Measurements from ENCODE around the gene ASZ1.

The ASZ1 gene

DNA sequence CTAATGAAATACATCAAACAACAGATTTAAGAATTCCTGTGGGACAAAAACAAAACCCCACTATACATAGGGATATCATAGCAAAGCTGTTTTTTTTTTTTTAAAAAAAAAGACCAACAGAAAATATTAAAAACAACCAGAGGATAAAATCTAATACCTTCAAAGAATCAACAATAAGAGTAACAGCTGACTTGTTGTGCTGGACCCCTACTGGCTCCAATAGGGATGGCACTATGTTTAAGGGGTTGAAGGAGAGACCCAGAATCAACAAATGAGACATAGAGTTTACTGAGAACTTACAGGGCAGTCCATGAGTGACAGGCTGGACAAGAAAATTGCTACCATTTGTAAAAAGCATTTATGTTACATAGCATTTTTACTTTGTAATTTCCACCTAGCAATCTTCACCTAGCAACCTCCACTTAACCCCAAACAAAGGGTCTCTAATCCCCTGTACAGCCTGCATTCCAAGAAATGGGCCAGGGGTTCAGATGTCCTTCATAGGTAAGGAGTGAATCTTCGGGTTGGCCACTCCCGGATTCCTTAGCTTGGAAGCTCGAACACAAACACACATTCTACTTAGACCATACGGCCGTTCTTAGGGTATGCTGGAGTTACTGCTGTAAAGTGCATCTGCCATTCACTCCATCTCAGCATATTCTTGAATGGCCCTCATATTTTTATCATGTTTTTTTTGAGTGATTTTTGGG lies 25.8 kb downstream of the ASZ1 start:
- DNase-seq = peak; percentile 41

DNA sequence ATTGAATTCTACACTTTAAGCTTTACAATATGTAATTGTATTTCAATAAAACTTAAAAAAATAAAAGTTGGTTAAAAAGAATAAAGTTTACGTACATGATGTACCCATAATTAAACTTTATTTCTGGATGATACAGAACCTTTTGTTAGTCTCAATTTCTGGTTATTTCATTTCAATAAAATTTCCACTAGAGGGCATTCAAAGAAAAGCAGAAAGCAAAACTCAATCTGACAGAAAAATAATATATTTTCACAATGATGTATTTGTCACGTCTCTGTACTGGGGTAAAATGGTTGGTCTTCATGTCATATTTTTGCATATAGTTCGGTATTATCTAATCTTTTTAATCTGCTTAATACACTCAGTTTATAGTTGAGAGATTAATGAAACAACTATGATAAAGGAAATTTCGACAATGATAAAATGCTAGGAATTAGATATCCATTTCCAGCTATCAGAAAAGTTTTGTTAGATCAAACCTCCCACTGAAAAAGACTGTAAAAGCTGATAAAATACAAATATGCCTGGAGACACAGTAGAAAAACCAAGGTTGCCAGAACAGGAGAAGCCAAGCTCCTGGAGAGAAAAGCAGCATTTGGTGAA lies 27.4 kb downstream of the ASZ1 start:
- peak; percentile 56 for DNase-seq

- DNase-seq = no peak
Observed at GRCh38 chr7:117395743-117396142, 31.6 kb downstream of the ASZ1 start.

DNA sequence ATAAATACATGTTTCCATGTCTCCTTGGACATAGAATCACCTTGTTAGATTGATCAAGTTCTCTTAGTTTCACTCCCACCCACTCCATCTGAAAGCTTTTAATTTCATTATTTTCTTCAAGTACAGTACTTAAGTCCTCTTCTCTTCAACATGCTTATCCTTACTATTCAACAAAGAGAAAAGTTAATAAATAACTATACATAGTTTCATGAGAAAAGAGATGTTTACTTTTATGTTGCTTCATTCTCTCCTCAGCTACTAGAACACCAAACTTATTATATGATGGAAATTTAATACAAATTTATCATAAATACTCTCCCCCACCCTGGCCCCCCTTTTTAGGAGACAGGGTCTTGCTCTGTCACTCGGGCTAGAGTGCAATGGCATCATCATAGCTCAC lies 33.5 kb downstream of the ASZ1 start:
- peak; percentile 68 for DNase-seq

DNA sequence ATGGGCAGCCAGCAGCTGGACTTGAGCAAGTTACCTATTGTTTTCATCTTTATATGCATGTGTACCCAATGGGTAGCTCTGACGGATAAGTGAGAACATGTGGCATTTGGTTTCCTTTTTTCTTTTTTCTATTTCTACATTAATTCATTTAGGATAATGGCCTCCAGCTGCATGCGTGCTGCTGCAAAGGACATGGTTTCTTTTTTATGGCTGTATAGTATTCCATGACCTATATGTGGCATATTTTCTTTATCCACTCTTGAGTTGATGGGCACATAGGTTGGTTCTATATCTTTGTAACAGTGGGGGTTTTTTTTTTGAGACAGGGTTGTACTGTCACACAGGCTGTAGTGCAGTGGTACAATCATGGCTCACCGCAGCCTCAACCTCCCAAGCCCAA lies 37.4 kb downstream of the ASZ1 start:
- no peak for DNase-seq

DNA sequence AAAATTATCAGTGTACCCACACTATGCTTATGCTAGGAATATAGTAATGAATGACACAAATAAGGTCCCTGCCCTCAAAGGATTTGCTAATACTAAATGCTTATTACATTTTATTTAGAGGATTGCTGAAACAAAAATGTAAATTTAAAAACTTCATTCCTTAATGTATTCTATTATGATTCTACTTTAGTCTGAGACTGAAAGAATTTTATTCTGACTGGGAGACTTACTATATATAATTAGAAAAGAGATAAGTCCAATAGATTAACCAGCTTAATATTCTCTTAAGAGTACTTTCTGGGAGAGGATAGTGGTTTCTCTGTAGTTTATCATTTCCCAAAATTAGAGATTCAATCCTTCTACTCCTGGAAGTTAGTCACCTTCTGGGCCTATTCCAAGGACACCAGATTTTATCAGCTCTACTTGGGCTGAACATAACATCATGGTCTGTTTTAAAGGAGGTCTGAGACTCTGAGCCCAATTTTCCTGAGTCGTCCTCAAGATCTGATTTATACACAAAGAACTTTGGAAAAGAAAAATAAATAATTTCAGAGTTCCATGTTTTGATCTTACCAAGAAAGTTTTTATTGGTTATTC lies 41.1 kb downstream of the ASZ1 start:
- no peak for DNase-seq

DNA sequence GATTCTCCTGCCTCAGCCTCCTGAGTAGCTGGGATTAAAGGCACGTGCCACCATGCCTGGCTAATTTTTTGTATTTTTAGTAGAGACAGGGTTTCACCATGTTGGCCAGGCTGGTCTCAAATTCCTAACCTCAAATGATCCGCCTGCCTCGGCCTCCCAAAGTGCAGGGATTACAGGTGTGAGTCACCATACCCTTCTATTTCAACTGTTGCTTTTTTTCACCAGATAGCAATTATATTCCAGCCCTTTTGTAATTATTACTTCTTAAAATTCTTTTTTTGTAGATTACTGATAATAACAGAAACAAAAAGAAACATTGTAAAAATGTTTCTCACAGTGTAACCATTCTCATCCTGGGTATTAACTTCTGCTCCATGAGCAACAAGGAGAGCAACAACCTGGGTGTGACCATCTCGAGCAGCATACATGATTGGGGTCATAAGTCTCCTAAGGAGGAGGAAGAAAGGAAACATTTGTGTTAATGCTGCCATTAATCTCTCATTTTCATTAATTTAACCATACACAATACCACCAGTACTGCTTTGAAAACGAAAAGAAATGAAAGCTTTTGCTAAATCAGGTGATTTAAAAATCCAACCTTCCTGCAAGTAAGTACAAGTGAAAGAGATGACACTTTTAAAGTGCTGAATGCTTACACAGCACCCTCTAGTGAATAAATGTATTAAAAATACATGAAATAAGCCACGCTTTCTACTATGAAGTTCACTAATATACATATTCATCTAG lies 41.8 kb downstream of the ASZ1 start:
- peak; percentile 65 for DNase-seq

DNA sequence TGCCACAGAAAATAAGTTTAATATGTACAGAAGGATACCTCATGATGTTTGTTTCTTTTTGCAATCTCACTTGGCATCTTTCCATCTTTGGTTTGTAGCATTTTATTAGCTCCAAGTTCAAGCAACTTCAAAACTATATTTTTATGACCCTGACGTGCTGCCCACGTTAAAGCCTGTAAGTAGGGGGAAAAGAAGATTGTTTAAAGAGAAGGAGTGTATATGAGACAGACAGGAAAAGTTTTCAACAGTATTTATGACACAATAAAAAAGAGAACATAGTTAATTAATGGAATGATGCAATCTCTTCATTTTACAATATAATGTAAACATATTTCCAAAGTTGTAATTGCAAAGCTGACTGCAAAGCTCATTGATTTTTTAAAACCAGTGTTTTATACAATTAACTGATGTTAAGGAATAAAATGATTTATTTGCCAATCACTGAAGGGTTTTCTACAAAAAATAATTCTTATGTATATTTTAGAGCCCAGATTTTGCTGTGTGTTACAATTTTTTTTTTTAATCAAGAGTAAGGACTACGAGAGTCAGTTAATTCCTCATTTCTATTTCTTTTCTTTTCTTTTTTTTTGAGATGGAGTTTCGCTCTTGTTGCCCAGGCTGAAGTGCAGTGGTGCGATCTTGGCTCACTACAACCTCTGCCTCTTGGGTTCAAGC lies 42.5 kb downstream of the ASZ1 start:
- DNase-seq = no peak

DNA sequence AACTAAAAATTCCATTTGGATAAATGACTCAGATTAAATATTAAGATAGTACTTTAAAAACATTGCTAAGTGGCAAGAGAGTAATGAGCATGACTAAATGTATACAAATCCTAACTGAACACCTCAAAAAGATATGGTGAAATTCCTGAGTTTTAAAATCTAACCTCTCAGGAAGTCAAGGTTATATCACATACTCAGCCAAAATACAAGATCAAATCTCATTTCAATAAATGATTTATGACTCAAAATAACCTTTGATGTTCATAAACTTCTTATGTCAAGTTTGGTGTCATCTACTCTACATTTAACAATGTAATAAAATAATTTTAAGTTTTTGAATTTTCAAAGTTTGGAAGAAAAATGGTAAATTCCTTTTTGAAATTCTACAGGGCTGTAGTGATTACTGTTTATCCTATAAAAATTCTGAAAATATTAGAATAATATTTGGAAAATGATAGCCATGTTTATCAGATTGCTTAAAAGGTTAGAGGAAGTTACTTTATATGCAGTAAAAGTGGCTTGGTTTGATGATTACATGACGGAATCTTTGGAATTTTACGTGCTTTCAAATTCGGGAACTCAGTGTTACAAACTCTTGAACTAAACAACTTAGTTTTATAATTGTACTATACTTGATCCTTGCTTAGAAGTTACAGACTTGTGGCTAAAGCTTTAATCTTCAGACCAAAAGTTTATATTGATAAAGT lies 43.7 kb downstream of the ASZ1 start:
- no peak for DNase-seq

- no peak for DNase-seq
Observed at GRCh38 chr7:117383046-117383445, 44.2 kb downstream of the ASZ1 start.

DNA sequence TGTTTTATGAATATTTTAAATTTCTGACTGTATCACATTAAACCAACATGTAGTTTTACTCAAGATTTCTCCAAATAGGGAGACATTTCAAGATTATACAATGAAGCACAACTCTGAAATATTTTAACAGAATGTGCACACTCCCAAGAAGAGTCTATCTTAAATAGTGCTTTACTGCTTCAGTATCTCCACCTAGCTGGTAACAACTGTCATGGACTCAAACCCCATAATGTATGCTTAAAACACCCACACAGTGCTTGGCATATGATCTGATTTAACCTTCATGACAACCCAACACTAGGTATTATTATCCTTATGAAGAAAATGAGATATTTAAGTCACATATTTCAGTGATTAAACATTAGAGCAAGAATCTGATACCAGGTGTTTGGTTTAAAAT lies 45.9 kb downstream of the ASZ1 start:
- no peak for DNase-seq

- DNase-seq = no peak
Observed at GRCh38 chr7:117375380-117375779, 51.9 kb downstream of the ASZ1 start.

GRCh38 chr7:117372073-117372472 lies 55.2 kb downstream of the ASZ1 start:
- DNase-seq = peak; percentile 8

DNA sequence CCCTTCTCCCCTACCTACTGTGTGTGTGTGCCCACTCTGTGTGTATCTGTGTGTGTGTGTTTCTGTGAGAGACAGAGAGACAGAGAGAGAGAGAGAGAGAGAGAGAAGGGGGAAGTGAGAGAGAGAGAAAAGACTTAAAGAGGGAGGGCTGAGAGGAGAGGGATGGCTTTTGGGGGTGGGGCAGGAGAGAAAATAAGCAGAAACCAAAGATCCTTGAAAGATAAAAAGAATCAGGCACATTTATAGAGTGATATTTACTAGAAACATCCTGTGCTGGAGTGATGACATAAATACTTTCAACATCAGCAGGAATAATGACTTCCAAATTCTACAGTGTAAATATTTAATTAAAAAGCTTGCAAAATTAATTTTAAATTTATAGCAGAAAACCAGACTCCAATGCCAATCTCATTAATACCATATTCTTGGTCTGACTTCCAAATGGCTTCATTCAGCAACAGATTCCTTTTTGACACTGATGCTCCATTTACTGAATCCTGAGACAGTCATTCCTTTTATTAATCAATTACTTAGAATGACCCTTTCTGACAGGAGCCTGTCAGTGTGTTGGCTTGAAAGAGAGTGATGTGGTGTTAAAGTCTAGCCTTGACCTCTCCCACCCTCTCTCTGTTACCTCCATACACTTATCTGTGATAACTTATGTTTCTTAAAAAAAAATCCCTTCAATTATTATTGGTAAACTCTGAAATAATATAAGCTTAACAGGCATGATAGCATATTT lies 62.8 kb downstream of the ASZ1 start:
- no peak for DNase-seq

DNA sequence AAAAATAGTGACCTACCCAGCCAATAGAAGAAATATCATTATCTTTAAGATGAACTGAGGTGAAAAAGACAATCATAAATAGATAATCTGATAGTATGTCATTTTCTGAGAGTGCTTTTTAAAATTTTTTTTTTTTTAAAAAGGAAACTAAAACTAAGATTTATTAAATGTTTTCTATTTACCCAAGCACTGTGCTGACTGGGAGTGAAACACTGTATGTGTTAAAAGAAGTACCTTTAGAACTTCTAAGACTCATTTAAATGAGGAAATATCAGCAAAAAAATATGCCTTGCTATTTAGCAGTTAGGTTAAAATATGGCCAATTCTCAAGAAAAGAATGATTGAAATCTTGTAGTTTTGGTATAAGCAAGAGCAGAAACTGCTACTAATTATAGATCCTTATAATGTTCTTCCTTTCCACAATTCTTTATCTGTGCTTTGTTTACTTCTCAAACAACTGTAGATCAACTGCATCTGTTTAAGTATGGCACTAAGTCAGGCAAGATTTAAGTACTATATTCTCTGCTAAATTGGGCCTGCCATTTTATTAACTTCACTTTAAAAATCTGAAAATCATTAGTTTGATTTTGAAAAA lies 64.9 kb downstream of the ASZ1 start:
- no peak for DNase-seq

DNA sequence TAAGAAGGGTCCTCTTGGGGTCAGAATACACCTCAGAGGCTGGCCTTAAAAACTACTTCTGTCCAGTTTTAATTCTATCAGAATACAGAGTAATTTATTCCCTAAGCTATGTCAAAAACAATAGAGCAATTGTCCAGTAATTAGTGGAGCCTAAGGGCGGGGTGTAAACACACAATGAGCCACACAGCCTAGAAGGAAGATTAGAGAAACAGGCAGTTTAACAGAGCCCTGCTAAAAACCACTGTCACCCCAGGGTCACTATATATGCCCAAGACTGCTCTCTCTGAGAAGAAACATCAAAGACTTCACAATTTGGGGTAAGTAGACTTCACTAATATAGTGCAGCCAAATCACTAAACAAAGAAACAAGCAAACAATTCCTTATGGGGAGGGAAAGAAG lies 77.3 kb downstream of the ASZ1 start:
- no peak for DNase-seq

DNA sequence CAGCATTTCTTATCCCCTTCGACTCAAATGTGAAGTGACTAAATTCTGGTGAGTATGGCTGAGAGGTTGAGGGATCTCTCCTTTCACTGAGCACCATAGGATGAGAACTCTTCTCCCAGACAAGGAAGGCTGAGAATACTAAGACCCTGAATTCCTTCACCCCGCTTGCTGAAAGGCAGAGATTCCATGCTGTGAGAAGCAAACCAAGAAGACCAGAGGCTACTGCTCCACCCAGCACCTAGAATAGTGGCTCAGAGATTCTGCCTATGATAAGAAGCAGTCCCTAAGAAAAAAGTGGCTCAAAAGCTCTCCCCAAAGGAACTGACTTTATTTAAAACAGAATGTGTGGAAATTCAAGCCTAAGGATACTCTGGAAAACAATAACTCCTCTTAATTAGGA lies 77.7 kb downstream of the ASZ1 start:
- no peak for DNase-seq

DNA sequence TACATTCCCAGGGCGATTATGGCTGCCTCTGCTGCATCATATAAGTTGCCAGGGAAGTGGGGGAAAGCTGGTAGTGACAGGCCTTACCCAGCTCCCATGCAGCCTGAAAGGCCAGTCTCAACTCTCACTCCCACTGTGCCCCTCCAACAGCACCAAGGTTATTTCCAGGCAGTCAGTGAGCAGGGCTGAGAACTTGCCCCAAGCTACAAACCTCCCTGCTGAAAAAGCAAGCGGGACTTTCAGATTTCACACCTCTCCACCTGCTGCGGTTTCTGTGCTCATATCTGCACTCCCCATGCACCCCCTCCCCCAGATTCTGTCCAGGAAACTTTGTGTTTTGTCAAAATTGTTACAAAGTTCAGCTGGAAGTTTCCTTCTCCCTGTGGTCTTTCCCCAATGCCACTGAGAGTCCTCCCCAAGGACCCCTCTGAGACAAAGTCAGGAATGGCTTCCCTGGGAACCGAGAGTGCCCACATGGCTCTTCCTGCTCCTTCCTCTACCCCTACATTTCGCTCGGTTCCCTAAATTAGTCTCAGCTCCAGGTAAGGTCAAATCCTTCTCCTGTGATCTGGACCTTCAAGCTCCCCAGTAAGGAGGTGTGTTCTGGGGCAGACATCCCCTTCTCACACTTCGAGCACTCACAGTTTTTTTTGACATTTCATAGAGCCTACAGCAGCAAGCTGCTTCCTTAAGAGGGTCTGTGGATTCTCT lies 79.2 kb downstream of the ASZ1 start:
- no peak for DNase-seq

DNA sequence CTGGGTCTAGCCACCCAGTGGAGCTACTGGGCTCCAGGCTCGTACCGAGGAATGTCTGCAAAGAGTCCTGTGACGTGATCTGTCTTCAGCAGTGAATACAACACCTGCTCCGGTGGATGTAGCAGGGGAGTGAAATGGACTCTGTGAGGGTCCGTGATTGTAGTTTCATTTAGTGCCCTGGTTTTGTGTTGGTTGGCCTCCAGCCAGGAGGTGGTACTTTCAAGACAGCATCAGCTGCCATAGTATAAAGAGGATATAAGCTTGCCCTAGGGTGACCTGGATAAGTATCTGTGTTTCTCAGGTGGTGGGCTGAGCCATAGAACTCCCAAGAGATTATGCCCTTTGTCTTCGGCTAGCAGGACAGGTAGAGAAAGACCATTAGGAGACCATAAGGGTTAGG lies 79.8 kb downstream of the ASZ1 start:
- DNase-seq = no peak

- no peak for DNase-seq
Observed at GRCh38 chr7:117346161-117346560, 81.1 kb downstream of the ASZ1 start.

DNA sequence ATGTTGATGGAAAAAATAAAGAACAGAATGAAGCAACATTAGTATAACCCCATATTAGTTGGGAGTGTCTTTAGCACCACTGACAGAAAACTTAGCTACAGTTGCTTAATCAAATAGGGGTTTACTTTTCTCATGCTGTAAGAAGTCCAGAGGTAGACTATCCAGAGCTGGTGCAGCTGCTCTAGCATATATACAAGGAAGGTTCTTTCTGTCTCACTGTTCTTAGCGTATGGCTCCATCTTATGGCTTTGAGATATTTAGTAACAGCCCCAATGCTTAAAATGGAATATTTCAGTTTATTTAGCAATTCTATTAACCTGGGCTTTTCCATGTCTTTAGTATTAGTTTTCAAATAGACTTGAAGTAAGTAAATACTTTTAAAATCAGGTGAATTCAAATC lies 89.3 kb downstream of the ASZ1 start:
- no peak for DNase-seq
